OCI-LY7 (cell line): Measurements from ENCODE around the gene NOL7. TPM values are rescaled to one million over a fixed set of nuclear protein-coding genes. Genes with fewer than 3 reads are reported as not detected.
A peak's percentile ranks its signal among the peaks of the same experiment; 100 is the strongest.

ENCODE experiments used
- BruUV-seq: library from RNA; stranded (reverse); fragments of 400-500 nt; replicated peaks from 2 replicates; lab custom pipeline; 2021; lab: Mats Ljungman, UMichigan
- CTCF ChIA-PET: fragments of 300-600 bp; sonication (Branson Sonifier 250); formaldehyde crosslinking; loops from one replicate; lab custom pipeline; 2022; ENCODE audit warnings: antibody characterized with exemption; ENCODE audit not compliant: unreplicated experiment; lab: Charles Lee
- POLR2A ChIA-PET: fragments of 300-600 bp; sonication (Branson Sonifier 250); formaldehyde crosslinking; loops from one replicate; lab custom pipeline; 2022; ENCODE audit warnings: antibody characterized with exemption; lab: Charles Lee
- DNase-seq: peaks from one replicate; pipeline ENCODE4 v3.0.0-alpha.2; 2015; ENCODE audit warnings: low spot score
- H2AFZ ChIP-seq: fragments of 200-600 bp; sonication (generic), shearing (Covaris generic); 2 replicates; pipeline ENCODE4 v1.6.1; 2014; ENCODE audit warnings: mild to moderate bottlenecking, antibody characterized with exemption, low read length, moderate library complexity
- H3K27ac ChIP-seq: fragments of 200-600 bp; sonication (generic); 2 replicates; pipeline ENCODE4 v1.5.1; 2014; ENCODE audit warnings: mixed run types, low read depth, mild to moderate bottlenecking, moderate library complexity, low read length, inconsistent platforms; ENCODE audit not compliant: poor library complexity, severe bottlenecking
- H3K36me3 ChIP-seq: fragments of 200-600 bp; sonication (generic); 2 replicates; pipeline ENCODE4 v1.6.1; 2014; ENCODE audit warnings: mild to moderate bottlenecking, antibody characterized with exemption, low read length, moderate library complexity, mixed read lengths; ENCODE audit not compliant: insufficient read depth
- H3K4me1 ChIP-seq: fragments of 200-600 bp; sonication (generic); 2 replicates; pipeline ENCODE4 v1.5.1; 2014; ENCODE audit warnings: mild to moderate bottlenecking, low read length; ENCODE audit not compliant: insufficient read depth, poor library complexity, severe bottlenecking
- H3K4me2 ChIP-seq: fragments of 200-600 bp; sonication (generic); 2 replicates; pipeline ENCODE4 v1.6.1; 2014; ENCODE audit warnings: mild to moderate bottlenecking, low read length
- H3K4me3 ChIP-seq: fragments of 200-600 bp; sonication (generic); 2 replicates; pipeline ENCODE4 v1.5.1; 2014; ENCODE audit warnings: mild to moderate bottlenecking, low read depth, low read length; ENCODE audit not compliant: poor library complexity, severe bottlenecking
- H3K79me2 ChIP-seq: fragments of 200-600 bp; sonication (generic); 2 replicates; pipeline ENCODE4 v1.6.1; 2016; ENCODE audit warnings: low read depth, mild to moderate bottlenecking, low read length, moderate library complexity, mixed read lengths; ENCODE audit not compliant: insufficient read depth
- H3K9me2 ChIP-seq: fragments of 200-600 bp; sonication (generic); 2 replicates; pipeline ENCODE4 v1.6.1; 2016; ENCODE audit warnings: mild to moderate bottlenecking, low read length, mixed read lengths; ENCODE audit not compliant: insufficient read depth
- H3K9me3 ChIP-seq: fragments of 200-600 bp; sonication (generic); 2 replicates; pipeline ENCODE4 v1.6.1; 2014; ENCODE audit warnings: mild to moderate bottlenecking, mixed run types, low read length, mixed read lengths
- H4K20me1 ChIP-seq: fragments of 200-600 bp; sonication (generic); 2 replicates; pipeline ENCODE4 v1.6.1; 2014; ENCODE audit warnings: mild to moderate bottlenecking, antibody characterized with exemption, low read length, moderate library complexity, mixed read lengths; ENCODE audit not compliant: insufficient read depth
- CTCF ChIP-seq: fragments of 200-600 bp; sonication (generic); conservative IDR thresholded peaks from 2 replicates; pipeline ENCODE4 v1.5.1; 2014; ENCODE audit warnings: mild to moderate bottlenecking, antibody characterized with exemption, low read length, moderate library complexity, mixed read lengths
- EZH2phosphoT487 ChIP-seq: fragments of 200-600 bp; sonication (generic); IDR thresholded peaks from 2 replicates; pipeline ENCODE4 v1.6.1; 2018; ENCODE audit warnings: low read depth, borderline replicate concordance, mild to moderate bottlenecking, mixed run types, antibody characterized with exemption, low read length, moderate library complexity, mixed read lengths
- intact Hi-C: fragments of 100-400 bp; cut with micrococcal nuclease; formaldehyde crosslinking; loops from one replicate; pipeline ENCODE4 v1.10.0; 2022; ENCODE audit not compliant: unreplicated experiment
- total RNA-seq, 2 experiments: library from RNA; depleted of rRNA in 1 of 2; stranded (reverse); fragments of >200 nt in 1 of 2; shearing (Covaris generic) in 1 of 2; gene quantifications; 2 replicates each; pipeline ENCODE4 v1.2.3, GENCODE V29; 2014 to 2022

Gene NOL7
- total RNA-seq, 2 experiments from 2014 or later: 67.5 to 103 TPM

DNA sequence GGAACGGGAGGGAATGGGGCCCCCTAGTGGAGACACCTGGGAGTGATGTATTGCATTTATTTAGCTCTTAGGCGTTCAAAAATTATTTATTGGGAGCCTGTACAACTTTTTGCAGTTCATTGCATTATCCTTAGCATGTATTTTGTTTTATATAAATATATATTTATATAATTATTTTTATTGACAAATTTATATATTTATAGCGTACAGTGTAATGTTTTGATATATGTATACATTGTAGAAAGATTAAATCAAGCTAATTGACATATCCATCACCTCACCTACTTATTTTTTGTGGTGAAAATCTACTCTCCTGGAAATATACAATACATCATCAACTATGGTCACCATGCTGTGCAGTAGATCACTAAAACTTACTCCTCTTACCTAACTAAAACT lies 39.8 kb upstream of the NOL7 start:
- no peaks in the 10 kb centered on the region for H3K9me2 ChIP-seq
- H2AFZ ChIP-seq: no peak overlapping the region
- intact Hi-C loops: loop anchor here (1.0 to 5.0 kb wide), 5 partner anchors 121 to 239 kb away; partner anchors contain the start of gene MCUR1
- peaks cover 16% of the 10 kb centered on the region; the same call in 1 of the 2 replicates for H3K79me2 ChIP-seq
- H3K27ac ChIP-seq: peak overlapping the region; percentile 89
- DNase-seq: no peak
- ChIA-PET POLR2A (interaction anchor here (0.5 to 5.3 kb wide), 13 partner anchors 13 to 248 kb away, joined by 3 to 39 read pairs (median 6); partner anchors contain the start of genes NOL7 and TBC1D7), CTCF (interaction anchor here (1.1 to 1.3 kb wide), 2 partner anchors 11 to 38 kb away, joined by 3 to 5 read pairs; no protein-coding TSS in a partner anchor)
- peaks cover 23% of the 10 kb centered on the region for H3K4me1 ChIP-seq
- peak overlapping the region; percentile 96 for H3K4me2 ChIP-seq
- peak overlapping the region; percentile 76 for H3K4me3 ChIP-seq
- peaks cover 18% of the 10 kb centered on the region for H3K9me3 ChIP-seq
- BruUV-seq: no TSS peak
- TF ChIP-seq EZH2phosphoT487: no peak
- peak; percentile 93 for TF ChIP-seq CTCF
- no peaks in the 10 kb centered on the region for H4K20me1 ChIP-seq
- peaks cover 8% of the 10 kb centered on the region for H3K36me3 ChIP-seq

GRCh38 chr6:13576017-13576416 lies 39.1 kb upstream of the NOL7 start:
- Histone ChIP-seq H3K9me3 (peaks cover 18% of the 10 kb centered on the region), H3K36me3 (peaks cover 11% of the 10 kb centered on the region), H3K27ac (no peak overlapping the region), H2AFZ (no peak overlapping the region), H4K20me1 (no peaks in the 10 kb centered on the region), H3K4me3 (peak overlapping the region; percentile 76), H3K4me1 (peaks cover 23% of the 10 kb centered on the region), H3K79me2 (peaks cover 16% of the 10 kb centered on the region; the same call in 1 of the 2 replicates), H3K9me2 (no peaks in the 10 kb centered on the region), H3K4me2 (peak overlapping the region; percentile 96)
- ChIA-PET CTCF (no interaction called here), POLR2A (interaction anchor here (2.5 to 2.8 kb wide), 2 partner anchors 18 to 39 kb away, joined by 6 to 26 read pairs; partner anchors contain the start of gene NOL7)
- no peak for TF ChIP-seq EZH2phosphoT487
- TF ChIP-seq CTCF: no peak
- no peak for DNase-seq
- BruUV-seq: no TSS peak
- intact Hi-C loops: loop anchor here (5.0 kb wide), 1 partner anchor 219 kb away; no protein-coding TSS in a partner anchor

- no peak overlapping the region for H3K27ac ChIP-seq
- H2AFZ ChIP-seq: no peak overlapping the region
- H3K4me1 ChIP-seq: peaks cover 19% of the 10 kb centered on the region
- H3K9me3 ChIP-seq: peaks cover 18% of the 10 kb centered on the region
- H3K4me3 ChIP-seq: no peak overlapping the region
- H3K9me2 ChIP-seq: no peaks in the 10 kb centered on the region
- peaks cover 14% of the 10 kb centered on the region for H3K36me3 ChIP-seq
- BruUV-seq: no TSS peak
- DNase-seq: no peak
- TF ChIP-seq EZH2phosphoT487 (no peak), CTCF (no peak)
- intact Hi-C loops: loop anchor here (5.0 kb wide), 1 partner anchor 221 kb away; no protein-coding TSS in a partner anchor
- CTCF ChIA-PET: no interaction called here
- H4K20me1 ChIP-seq: no peaks in the 10 kb centered on the region
- POLR2A ChIA-PET: no interaction called here
- H3K4me2 ChIP-seq: no peak overlapping the region
- peaks cover 16% of the 10 kb centered on the region; the same call in 1 of the 2 replicates for H3K79me2 ChIP-seq
Measured at GRCh38 chr6:13577926-13578325, 37.2 kb upstream of the NOL7 start.
